Central memory CD8-positive, alpha-beta T cell (primary cell): ENCODE data around the gene DPF3.
A peak's percentile ranks its signal among the peaks of the same experiment; 100 is the strongest.

Source experiments
- ATAC-seq: fragments of 150-1000 bp; cut with Tn5 transposase; replicated peaks from 2 replicates; pipeline ENCODE4 v1.10.0; 2022; ENCODE audit warnings: mild to moderate bottlenecking, moderate FRiP score, moderate number of reproducible peaks; ENCODE audit not compliant: poor library complexity, severe bottlenecking; ENCODE audit errors: extremely low read depth
- DNase-seq, 2 donors: peaks; one replicate each; pipeline ENCODE4 v3.0.0; 2021; ENCODE audit warnings: low spot score in 2 of 2
- H3K27ac Mint-ChIP-seq: one replicate; pipeline ENCODE4 v1.8.0; 2022; ENCODE audit warnings: low read depth, mild to moderate bottlenecking, moderate library complexity, mixed read lengths
- H3K27me3 Mint-ChIP-seq: one replicate; pipeline ENCODE4 v1.8.0; 2022; ENCODE audit warnings: mixed read lengths
- H3K36me3 Mint-ChIP-seq: one replicate; pipeline ENCODE4 v1.8.0; 2022; ENCODE audit warnings: mild to moderate bottlenecking, moderate library complexity, mixed read lengths; ENCODE audit not compliant: insufficient read depth
- H3K4me1 Mint-ChIP-seq: one replicate; pipeline ENCODE4 v1.8.0; 2022; ENCODE audit warnings: mixed read lengths
- H3K4me3 Mint-ChIP-seq: one replicate; pipeline ENCODE4 v1.8.0; 2022; ENCODE audit warnings: mild to moderate bottlenecking, moderate library complexity, mixed read lengths
- H3K9me3 Mint-ChIP-seq: one replicate; pipeline ENCODE4 v1.8.0; 2022; ENCODE audit warnings: mixed read lengths

Gene DPF3

GRCh38 chr14:72920008-72920407 is 26.1 kb upstream of the DPF3 start:
- peaks cover 35% of the 10 kb centered on the region for H3K27me3 Mint-ChIP-seq
- H3K4me1 Mint-ChIP-seq: no peaks in the 10 kb centered on the region
- H3K36me3 Mint-ChIP-seq: no peaks in the 10 kb centered on the region
- DNase-seq (no peak), ATAC-seq (no peak)
- H3K4me3 Mint-ChIP-seq: no peak overlapping the region
- no peak overlapping the region for H3K27ac Mint-ChIP-seq
- no peaks in the 10 kb centered on the region for H3K9me3 Mint-ChIP-seq

GRCh38 chr14:72917094-72917802 is 23.3 kb upstream of the DPF3 start:
- Mint-ChIP-seq H3K4me3 (no peak overlapping the region), H3K4me1 (no peaks in the 10 kb centered on the region), H3K27me3 (peaks cover 47% of the 10 kb centered on the region), H3K9me3 (no peaks in the 10 kb centered on the region), H3K27ac (no peak overlapping the region), H3K36me3 (no peaks in the 10 kb centered on the region)
- no peak for DNase-seq
- ATAC-seq: no peak

GRCh38 chr14:72916174-72916573 is 22.3 kb upstream of the DPF3 start:
- no peak overlapping the region for H3K27ac Mint-ChIP-seq
- H3K4me1 Mint-ChIP-seq: no peaks in the 10 kb centered on the region
- no peak overlapping the region for H3K4me3 Mint-ChIP-seq
- no peak for ATAC-seq
- no peaks in the 10 kb centered on the region for H3K36me3 Mint-ChIP-seq
- DNase-seq: no peak
- peaks cover 53% of the 10 kb centered on the region for H3K27me3 Mint-ChIP-seq
- no peaks in the 10 kb centered on the region for H3K9me3 Mint-ChIP-seq

- no peak overlapping the region for H3K27ac Mint-ChIP-seq
- peaks cover 46% of the 10 kb centered on the region for H3K27me3 Mint-ChIP-seq
- H3K4me3 Mint-ChIP-seq: no peak overlapping the region
- H3K36me3 Mint-ChIP-seq: no peaks in the 10 kb centered on the region
- H3K4me1 Mint-ChIP-seq: no peaks in the 10 kb centered on the region
- ATAC-seq (no peak), DNase-seq (no peak)
- H3K9me3 Mint-ChIP-seq: no peaks in the 10 kb centered on the region
Observed at GRCh38 chr14:72913809-72914208, 19.9 kb upstream of the DPF3 start.

- no peaks in the 10 kb centered on the region for H3K36me3 Mint-ChIP-seq
- H3K27ac Mint-ChIP-seq: no peak overlapping the region
- peaks cover 59% of the 10 kb centered on the region for H3K27me3 Mint-ChIP-seq
- ATAC-seq (no peak), DNase-seq (no peak)
- no peak overlapping the region for H3K4me3 Mint-ChIP-seq
- peaks cover 5% of the 10 kb centered on the region for H3K4me1 Mint-ChIP-seq
- H3K9me3 Mint-ChIP-seq: no peaks in the 10 kb centered on the region
Observed at GRCh38 chr14:72909163-72909562, 15.3 kb upstream of the DPF3 start.

GRCh38 chr14:72907886-72908285 is 14.0 kb upstream of the DPF3 start:
- no peak for ATAC-seq
- Mint-ChIP-seq H3K9me3 (no peaks in the 10 kb centered on the region), H3K4me3 (no peak overlapping the region), H3K27me3 (peaks cover 56% of the 10 kb centered on the region), H3K4me1 (peaks cover 5% of the 10 kb centered on the region), H3K36me3 (no peaks in the 10 kb centered on the region), H3K27ac (no peak overlapping the region)
- DNase-seq: no peak

GRCh38 chr14:72906879-72907278 is 13.0 kb upstream of the DPF3 start:
- no peak for ATAC-seq
- Mint-ChIP-seq H3K27me3 (peaks cover 56% of the 10 kb centered on the region), H3K36me3 (no peaks in the 10 kb centered on the region), H3K9me3 (no peaks in the 10 kb centered on the region), H3K4me1 (peaks cover 5% of the 10 kb centered on the region), H3K27ac (no peak overlapping the region), H3K4me3 (no peak overlapping the region)
- no peak for DNase-seq

- no peaks in the 10 kb centered on the region for H3K9me3 Mint-ChIP-seq
- peaks cover 5% of the 10 kb centered on the region for H3K4me1 Mint-ChIP-seq
Observed at GRCh38 chr14:72906316-72906715, 12.4 kb upstream of the DPF3 start.

GRCh38 chr14:72904840-72905561 is 11.1 kb upstream of the DPF3 start:
- DNase-seq (peak; percentile 33 to 37), ATAC-seq (peak; percentile 32)
- no peak overlapping the region for H3K4me3 Mint-ChIP-seq
- no peak overlapping the region for H3K27ac Mint-ChIP-seq
- peaks cover 63% of the 10 kb centered on the region for H3K27me3 Mint-ChIP-seq
- H3K36me3 Mint-ChIP-seq: no peaks in the 10 kb centered on the region
- H3K9me3 Mint-ChIP-seq: no peaks in the 10 kb centered on the region
- H3K4me1 Mint-ChIP-seq: peaks cover 5% of the 10 kb centered on the region

More at GRCh38 chr14:72906316-72906715, 12.4 kb upstream of the DPF3 start:
- DNase-seq (no peak), ATAC-seq (no peak)
- peaks cover 56% of the 10 kb centered on the region for H3K27me3 Mint-ChIP-seq
- H3K36me3 Mint-ChIP-seq: no peaks in the 10 kb centered on the region
- H3K27ac Mint-ChIP-seq: no peak overlapping the region
- no peak overlapping the region for H3K4me3 Mint-ChIP-seq

- Mint-ChIP-seq H3K4me1 (peaks cover 5% of the 10 kb centered on the region), H3K27me3 (peaks cover 66% of the 10 kb centered on the region), H3K36me3 (no peaks in the 10 kb centered on the region), H3K9me3 (no peaks in the 10 kb centered on the region), H3K4me3 (no peak overlapping the region), H3K27ac (no peak overlapping the region)
- ATAC-seq (no peak), DNase-seq (no peak)
Observed at GRCh38 chr14:72904218-72904617, 10.3 kb upstream of the DPF3 start.

- H3K27me3 Mint-ChIP-seq: peaks cover 67% of the 10 kb centered on the region
- H3K9me3 Mint-ChIP-seq: no peaks in the 10 kb centered on the region
- DNase-seq: no peak
- no peak overlapping the region for H3K27ac Mint-ChIP-seq
- no peak overlapping the region for H3K4me3 Mint-ChIP-seq
- peaks cover 5% of the 10 kb centered on the region for H3K4me1 Mint-ChIP-seq
- ATAC-seq: no peak
- no peaks in the 10 kb centered on the region for H3K36me3 Mint-ChIP-seq
Observed at GRCh38 chr14:72903716-72904115, 9.8 kb upstream of the DPF3 start.

- Mint-ChIP-seq H3K27ac (no peak overlapping the region), H3K27me3 (peaks cover 71% of the 10 kb centered on the region), H3K4me1 (peaks cover 5% of the 10 kb centered on the region), H3K36me3 (no peaks in the 10 kb centered on the region), H3K4me3 (no peak overlapping the region), H3K9me3 (no peaks in the 10 kb centered on the region)
- DNase-seq (no peak), ATAC-seq (no peak)
Observed at GRCh38 chr14:72902801-72903530, 9.1 kb upstream of the DPF3 start.

GRCh38 chr14:72901361-72901760 is 7.5 kb upstream of the DPF3 start:
- Mint-ChIP-seq H3K36me3 (no peaks in the 10 kb centered on the region), H3K4me3 (no peak overlapping the region), H3K27ac (no peak overlapping the region), H3K4me1 (peaks cover 5% of the 10 kb centered on the region), H3K9me3 (no peaks in the 10 kb centered on the region), H3K27me3 (peaks cover 68% of the 10 kb centered on the region)
- no peak for ATAC-seq
- no peak for DNase-seq
